NCI-H2081 treated with DMSO at 0.1 percent for 48 hours (cell line): ENCODE measurements around the gene PDE4C.

Source experiments
- DNase-seq: peaks from one replicate; lab custom pipeline; 2025; lab: John Stamatoyannopoulos, UW

The PDE4C gene

GRCh38 chr19:18254546-18255503, 28.6 kb upstream of the PDE4C start:
- DNase-seq: no peak

GRCh38 chr19:18253716-18254115, 27.5 kb upstream of the PDE4C start:
- no peak for DNase-seq

GRCh38 chr19:18253130-18253529, 26.9 kb upstream of the PDE4C start:
- no peak for DNase-seq

GRCh38 chr19:18252370-18252717, 26.1 kb upstream of the PDE4C start:
- no peak for DNase-seq

- peak; percentile 18 for DNase-seq
Measured at GRCh38 chr19:18251587-18252369, 25.5 kb upstream of the PDE4C start.

- DNase-seq: no peak
Measured at GRCh38 chr19:18249834-18250233, 23.6 kb upstream of the PDE4C start.

- no peak for DNase-seq
Measured at GRCh38 chr19:18245297-18245696, 19.1 kb upstream of the PDE4C start.

GRCh38 chr19:18239303-18239702, 13.1 kb upstream of the PDE4C start:
- no peak for DNase-seq

GRCh38 chr19:18234194-18234593, 8.0 kb upstream of the PDE4C start:
- DNase-seq: no peak

GRCh38 chr19:18233224-18233825, 7.1 kb upstream of the PDE4C start:
- no peak for DNase-seq

- DNase-seq: no peak
Measured at GRCh38 chr19:18232540-18233223, 6.4 kb upstream of the PDE4C start.

GRCh38 chr19:18231775-18232174, 5.5 kb upstream of the PDE4C start:
- no peak for DNase-seq

GRCh38 chr19:18230941-18231734, 4.9 kb upstream of the PDE4C start:
- DNase-seq: no peak

- DNase-seq: no peak
Measured at GRCh38 chr19:18229915-18230314, 3.7 kb upstream of the PDE4C start.

GRCh38 chr19:18229474-18229873, 3.2 kb upstream of the PDE4C start:
- DNase-seq: no peak

- no peak for DNase-seq
Measured at GRCh38 chr19:18227781-18228271, 1.6 kb upstream of the PDE4C start.

GRCh38 chr19:18226956-18227780, 930 bp upstream of the PDE4C start:
- no peak for DNase-seq

- no peak for DNase-seq
Measured at GRCh38 chr19:18225355-18225701, 910 bp downstream of the PDE4C start.

GRCh38 chr19:18224525-18225354, 1.5 kb downstream of the PDE4C start:
- peak; percentile 92 for DNase-seq
